ENCODE measurements around the gene MESP1. TPM values are rescaled to one million over a fixed set of nuclear protein-coding genes. Genes with fewer than 3 reads are reported as not detected.

Gene MESP1
- total RNA-seq, 1 experiment from 2014 or later, result 1.5 TPM

DNA sequence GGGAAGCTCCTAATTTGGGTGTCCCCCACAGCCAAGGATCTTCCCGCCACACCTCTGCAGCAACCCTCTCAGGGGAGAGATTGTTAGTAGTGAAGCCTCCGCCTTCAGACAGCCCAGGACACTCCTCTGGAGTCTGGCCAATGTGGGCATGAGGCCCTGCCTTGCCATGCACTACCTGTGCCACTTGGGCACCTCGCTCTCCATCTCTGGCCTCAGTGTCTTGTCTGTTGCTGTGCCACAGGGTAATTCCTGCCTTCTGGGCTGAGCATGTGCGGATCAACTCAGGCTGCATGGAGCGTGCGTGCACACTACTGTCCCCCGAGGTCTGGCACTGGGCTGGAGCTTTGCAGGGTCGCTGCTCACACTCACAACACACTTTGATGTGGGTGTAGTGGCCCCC, 7.9 kb upstream of the MESP1 start:
- no peak for DNase-seq (ENCODE audit: low read depth)

- DNase-seq (ENCODE audit: low read depth), result no peak
Measured at GRCh38 chr15:89758283-89758682, 7.2 kb upstream of the MESP1 start.

DNA sequence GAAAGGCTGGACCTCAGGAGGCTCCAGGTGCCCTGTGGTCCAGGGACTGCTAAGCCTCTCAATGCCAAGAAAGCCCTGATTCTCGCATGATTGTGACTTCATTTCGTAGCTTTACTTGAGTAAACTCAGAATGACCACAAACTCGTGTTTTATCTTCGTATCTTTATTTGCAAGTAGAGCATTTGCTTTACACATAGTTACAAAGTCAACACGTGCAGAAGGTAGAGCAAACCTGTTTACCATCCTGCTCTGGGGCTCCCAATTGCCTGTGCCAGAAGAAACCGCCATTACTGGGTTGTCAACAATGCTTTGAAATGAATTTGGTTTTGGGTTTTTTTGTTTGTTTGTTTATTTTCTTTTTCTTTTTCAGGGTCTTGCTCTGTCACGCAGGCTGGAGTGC, 5.8 kb upstream of the MESP1 start:
- DNase-seq (ENCODE audit: low read depth), result no peak

GRCh38 chr15:89755701-89756100, 4.7 kb upstream of the MESP1 start:
- DNase-seq (ENCODE audit: low read depth), result no peak

GRCh38 chr15:89754361-89755154, 3.5 kb upstream of the MESP1 start:
- no peak for DNase-seq (ENCODE audit: low read depth)

- DNase-seq (ENCODE audit: low read depth), result no peak
Measured at GRCh38 chr15:89753855-89754254, 2.8 kb upstream of the MESP1 start.

DNA sequence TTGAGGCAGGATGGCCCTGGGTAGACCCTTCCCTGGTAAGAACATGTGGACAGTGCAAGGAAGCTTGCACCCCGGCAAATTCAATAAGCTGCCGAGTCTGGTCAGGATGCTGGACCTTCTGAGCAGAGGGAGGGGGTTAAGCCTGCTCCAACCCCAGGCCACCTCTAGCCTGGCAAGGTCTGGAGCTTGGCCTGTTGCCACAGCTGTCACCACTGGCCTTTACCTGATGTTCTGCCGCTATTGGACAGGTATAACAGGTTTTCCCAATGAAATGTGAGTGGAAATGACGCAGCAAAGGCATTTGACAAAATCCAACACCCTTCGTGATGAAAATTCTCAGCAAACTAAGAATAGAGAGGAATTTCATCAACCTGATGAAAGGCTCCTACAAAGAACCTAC, 699 bp upstream of the MESP1 start:
- DNase-seq (ENCODE audit: low read depth), result no peak

DNA sequence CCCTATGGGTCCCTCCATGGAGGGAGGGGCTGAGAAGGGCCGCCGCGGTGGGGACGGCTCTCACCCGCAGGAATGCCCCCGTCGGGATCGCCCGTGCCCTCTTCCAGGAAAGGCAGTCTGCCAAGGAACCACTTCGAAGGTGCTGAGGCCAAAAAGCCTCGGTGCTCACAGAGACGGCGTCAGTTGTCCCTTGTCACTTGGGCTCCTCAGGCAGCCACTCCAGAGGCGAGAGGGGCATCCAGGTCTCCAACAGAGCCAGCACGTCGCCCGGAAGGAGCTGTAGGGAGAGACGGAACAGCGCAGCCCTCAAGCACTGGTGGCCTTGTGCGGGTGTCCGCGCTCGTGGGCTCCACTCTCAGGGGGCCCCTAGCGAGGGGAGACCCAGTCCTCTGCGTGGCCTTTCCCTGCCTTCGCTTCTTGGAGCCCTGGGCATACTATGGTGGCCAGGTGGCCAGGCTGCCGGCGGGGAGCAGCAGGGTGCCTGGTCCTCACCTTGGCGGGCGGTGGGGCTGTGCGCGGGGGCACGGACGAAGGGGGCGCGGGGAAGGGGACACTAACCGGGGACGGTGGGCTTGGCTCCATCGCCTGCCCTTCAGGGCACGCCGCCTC, 994 bp downstream of the MESP1 start:
- DNase-seq (ENCODE audit: low read depth), result peak; percentile 18

DNA sequence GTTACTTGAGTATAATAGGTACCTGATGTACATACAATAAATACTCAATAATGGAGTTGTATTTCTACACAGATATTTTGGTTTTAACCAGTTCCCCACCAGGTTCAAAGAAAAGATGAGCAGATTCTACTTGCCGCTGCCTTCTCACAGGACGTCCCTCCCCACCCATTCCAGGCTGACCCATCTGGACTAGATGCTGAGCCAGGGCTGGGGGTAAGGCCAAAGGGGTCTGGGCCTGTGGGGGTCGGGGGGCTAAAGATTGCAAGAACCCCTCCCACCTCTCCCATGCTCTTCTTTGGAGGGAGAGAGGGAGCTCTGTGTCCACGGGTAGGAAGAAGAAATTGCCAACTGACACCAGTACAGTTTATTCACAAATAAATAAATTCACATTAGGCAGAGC, 1.5 kb downstream of the MESP1 start:
- DNase-seq (ENCODE audit: low read depth), result no peak

DNA sequence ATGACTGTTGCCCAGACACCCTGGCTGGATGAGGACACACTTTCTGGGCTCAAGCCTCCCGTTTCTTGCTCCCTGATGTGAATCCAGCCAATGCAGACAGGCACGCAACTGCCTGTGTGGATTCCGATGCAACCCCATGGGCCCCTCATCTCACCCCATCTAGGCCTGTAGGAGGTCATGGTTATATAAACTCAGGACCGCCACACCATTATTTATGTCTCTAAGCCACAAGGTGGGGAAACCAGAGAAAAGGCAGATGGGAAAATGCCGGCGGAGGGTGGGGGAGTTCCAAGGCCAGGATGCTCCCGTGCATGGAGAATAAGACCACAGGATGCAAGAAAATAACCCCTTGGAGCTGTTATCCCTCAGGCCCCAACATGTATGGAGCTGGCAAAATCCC, 2.0 kb downstream of the MESP1 start:
- DNase-seq (ENCODE audit: low read depth), result no peak

DNA sequence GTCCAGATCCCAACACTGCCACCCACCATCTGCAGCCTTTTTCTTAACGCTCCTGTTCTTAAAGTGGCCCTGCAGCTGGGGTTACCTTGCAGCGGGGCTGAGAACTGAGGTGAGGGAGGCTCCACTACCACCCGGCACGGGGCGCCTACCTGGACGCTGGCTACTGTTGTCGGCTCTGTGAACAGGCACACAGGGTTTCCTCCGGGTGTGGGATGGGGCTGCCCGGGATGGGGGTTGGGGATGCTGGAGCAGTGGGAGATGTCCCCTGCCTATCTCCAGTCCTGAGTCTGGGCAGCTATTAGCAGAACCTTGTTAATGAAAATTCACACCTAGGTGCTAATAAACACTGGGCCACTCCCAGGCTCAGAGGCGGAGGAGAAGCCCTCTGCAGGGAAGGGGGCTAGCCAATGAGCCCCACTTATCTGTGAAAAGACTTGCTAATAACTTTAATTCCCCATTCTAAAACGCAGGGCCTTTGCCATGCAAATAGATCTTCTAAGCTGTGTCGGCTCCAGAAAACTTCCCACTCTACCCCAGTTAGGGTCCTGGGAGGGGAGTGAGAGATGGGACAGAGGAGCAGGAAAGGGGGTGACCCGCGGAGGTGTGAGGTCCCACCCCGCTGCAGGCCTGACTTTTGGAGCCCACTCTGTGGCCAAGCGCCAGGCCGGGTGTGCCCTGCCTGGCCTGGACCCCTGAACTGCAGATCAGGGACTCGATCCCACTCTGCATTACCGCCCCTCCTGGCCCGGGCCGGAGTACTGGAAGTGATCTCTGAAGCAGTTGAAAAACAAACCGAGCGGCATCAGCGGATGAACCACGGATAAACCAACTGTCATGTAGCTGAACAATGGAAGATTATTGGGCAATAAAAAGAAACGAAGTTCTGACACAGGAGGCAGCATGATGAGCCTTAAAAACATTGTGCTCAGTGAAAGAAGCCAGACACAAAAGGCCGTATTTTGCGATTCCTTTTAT, 3.1 kb downstream of the MESP1 start:
- DNase-seq (ENCODE audit: low read depth), result no peak

- no peak for DNase-seq (ENCODE audit: low read depth)
Measured at GRCh38 chr15:89746386-89746780, 4.7 kb downstream of the MESP1 start.

DNA sequence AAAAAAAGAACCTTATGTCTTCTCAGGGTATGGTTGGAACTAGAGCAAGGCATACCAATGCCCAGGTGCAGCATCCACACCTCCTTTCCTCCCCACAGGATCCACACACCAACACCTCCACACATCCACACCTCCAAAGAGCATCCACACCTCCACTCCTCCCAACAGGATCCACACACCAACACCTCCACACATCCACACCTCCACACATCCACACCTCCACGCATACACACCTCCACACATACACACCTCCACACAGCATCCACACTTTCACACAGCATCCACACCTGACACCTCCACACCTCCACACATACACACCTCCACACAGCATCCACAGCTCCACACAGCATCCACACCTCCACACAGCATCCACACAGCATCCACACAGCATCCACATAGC, 5.3 kb downstream of the MESP1 start:
- DNase-seq (ENCODE audit: low read depth), result no peak

DNA sequence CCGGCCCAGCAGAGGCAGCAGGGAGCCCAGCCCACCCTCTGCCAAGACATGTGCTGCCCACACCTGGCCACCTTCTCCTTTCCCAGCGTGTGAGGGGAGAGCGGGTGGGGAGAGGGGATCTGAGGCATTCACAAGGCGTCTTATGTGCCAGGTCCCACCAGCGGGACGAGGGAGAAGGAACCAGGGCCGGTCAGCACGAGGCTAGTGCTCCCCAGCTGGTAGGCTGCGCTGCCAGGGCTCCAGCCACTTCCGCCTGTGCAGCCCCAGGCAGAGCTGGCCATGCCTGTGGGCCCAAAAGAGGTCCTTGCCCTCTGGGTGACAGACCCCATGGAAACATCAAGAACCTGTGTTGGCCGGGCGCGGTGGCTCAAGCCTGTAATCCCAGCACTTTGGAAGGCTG, 5.9 kb downstream of the MESP1 start:
- DNase-seq (ENCODE audit: low read depth), result no peak

DNA sequence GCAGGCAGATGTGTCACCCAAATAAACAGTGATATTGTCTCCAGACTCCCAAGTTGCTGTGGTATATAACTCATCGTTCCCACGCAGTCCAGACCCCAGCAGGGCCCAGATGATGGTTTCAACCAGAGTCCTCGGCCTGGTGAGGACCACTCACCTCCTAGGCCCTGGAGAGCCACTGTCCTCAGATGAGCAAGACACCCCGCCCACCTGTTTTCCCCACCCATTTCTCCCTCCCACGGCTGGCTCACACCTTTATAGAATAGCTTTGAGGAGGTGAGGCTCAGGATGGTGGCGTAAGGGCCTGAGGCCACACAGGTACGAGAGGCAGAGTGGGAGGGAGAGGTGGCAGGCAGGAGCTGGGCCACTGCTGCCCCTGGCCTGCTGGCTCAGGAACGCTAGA, 7.5 kb downstream of the MESP1 start:
- no peak for DNase-seq (ENCODE audit: low read depth)

GRCh38 chr15:89743011-89743410, 8.0 kb downstream of the MESP1 start:
- no peak for DNase-seq (ENCODE audit: low read depth)

GRCh38 chr15:89740137-89740536, 10.9 kb downstream of the MESP1 start:
- DNase-seq (ENCODE audit: low read depth), result peak; percentile 69

DNA sequence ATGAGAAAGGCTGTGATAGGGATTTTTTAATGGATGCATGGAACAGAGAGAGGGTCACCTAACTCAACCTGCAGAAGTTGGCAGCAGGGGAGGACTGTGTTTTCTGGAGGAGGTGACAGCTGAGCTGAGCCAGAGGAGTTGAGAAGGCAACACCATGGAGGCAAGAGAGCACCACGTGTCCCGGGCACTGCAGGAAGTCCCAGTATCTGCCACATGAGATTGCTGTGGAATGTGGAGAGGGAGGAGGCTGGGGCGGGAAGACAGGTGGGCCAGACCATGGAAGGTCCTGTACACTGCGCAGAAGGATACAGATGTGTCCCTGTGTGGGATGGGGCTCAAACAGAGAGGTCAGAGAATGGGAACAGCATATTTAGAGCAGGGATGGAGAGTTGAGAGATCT, 15.3 kb downstream of the MESP1 start:
- DNase-seq (ENCODE audit: low read depth), result no peak

- DNase-seq (ENCODE audit: low read depth), result no peak
Measured at GRCh38 chr15:89732451-89733172, 18.4 kb downstream of the MESP1 start.

- no peak for DNase-seq (ENCODE audit: low read depth)
Measured at GRCh38 chr15:89731275-89731674, 19.8 kb downstream of the MESP1 start.

DNA sequence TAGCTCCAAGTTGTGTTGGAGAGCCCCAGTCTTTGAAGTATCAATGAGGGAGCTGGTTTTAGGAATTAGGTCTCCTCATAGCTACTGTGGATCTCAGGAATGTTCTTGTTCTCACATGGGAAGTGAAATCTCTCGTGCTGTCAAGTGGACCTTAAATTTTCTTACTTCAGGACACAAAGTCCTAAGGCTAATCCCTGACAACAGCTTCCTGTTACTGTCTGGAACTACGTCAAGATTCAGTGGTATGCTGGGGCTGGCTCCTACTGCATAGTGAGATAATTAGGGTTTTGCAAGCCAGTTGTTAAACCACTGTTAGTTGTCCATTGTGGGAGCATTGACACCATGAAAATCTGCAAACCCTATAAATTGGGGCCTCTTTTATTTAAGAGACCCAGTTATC, 22.8 kb downstream of the MESP1 start:
- DNase-seq (ENCODE audit: low read depth), result no peak

DNA sequence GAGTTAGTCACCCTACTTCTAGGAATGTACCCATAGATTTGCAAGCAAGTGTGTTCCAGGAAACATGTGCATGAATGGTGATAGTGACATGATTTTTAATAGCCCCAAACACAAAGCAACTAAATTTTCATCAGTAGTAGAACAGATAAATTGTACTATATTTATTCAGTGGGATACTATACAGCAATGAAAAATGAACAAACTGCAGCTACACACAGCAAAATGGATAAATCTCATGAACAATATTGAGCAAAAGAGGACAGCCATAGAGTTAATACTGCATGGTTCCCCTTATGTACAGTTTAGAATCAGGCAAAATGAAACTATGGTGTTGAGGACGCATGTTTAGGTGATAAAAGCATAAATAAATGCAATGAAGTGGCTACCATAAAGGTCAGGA, 26.0 kb downstream of the MESP1 start:
- no peak for DNase-seq (ENCODE audit: low read depth)

Measured in Daoy (cell line).